Esophagus squamous epithelium (tissue), 4 donors: ENCODE measurements around the gene NAT8L.

Experiments
- POLR2A ChIP-seq, 4 donors: fragments of 450-650 bp; IDR thresholded peaks; one replicate each; pipeline ENCODE4 v1.6.1; 2017; ENCODE audit warnings: antibody characterized with exemption in 4 of 4, mild to moderate bottlenecking in 4 of 4, moderate library complexity in 3 of 4
- TF ChIP-seq, protein P1 (sequence below), 6 experiments: fragments of 450-650 bp in 4 of 6; fragments of 200-600 bp in 2 of 6; sonication (generic) in 2 of 6; IDR thresholded peaks; one replicate each; pipeline ENCODE4 v1.5.1; 2016 to 2019; ENCODE audit warnings: antibody characterized with exemption in 6 of 6, mild to moderate bottlenecking in 4 of 6, moderate library complexity in 4 of 6

DNA sequence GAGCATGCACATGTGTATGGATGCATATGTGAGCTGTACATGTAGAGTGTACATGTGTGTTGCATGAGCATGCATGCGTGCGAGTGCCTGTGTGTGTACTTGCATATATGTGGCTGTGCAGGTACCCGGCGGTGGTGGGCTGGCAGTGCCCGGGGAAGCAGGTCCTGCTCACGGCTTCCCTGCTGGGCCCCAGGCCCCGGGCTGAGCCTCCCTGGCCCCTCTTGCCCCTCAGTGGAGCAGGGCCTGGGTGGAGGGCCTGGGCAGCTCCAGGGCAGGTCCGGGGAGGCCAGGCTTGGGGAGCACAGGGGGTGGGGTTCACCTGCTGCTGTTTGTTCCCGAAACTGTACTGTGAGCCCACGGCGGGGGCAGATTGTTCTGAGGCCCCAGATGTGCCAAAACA lies 9.4 kb downstream of the NAT8L start:
- TF ChIP-seq, protein P1, sequence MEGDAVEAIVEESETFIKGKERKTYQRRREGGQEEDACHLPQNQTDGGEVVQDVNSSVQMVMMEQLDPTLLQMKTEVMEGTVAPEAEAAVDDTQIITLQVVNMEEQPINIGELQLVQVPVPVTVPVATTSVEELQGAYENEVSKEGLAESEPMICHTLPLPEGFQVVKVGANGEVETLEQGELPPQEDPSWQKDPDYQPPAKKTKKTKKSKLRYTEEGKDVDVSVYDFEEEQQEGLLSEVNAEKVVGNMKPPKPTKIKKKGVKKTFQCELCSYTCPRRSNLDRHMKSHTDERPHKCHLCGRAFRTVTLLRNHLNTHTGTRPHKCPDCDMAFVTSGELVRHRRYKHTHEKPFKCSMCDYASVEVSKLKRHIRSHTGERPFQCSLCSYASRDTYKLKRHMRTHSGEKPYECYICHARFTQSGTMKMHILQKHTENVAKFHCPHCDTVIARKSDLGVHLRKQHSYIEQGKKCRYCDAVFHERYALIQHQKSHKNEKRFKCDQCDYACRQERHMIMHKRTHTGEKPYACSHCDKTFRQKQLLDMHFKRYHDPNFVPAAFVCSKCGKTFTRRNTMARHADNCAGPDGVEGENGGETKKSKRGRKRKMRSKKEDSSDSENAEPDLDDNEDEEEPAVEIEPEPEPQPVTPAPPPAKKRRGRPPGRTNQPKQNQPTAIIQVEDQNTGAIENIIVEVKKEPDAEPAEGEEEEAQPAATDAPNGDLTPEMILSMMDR (IDR thresholded peaks at IDR 0.05), result no peak
- TF ChIP-seq POLR2A (IDR thresholded peaks at IDR 0.05), result no peak
